GM19463 (cell line): Measurements from ENCODE around the gene SORBS1.
A peak's percentile ranks its signal among the peaks of the same experiment; 100 is the strongest.

Source experiments
- ATAC-seq: cut with Tn5 transposase; IDR thresholded peaks from one replicate; pipeline ENCODE4 v1.9.1; 2021; ENCODE audit warnings: mild to moderate bottlenecking, moderate library complexity; ENCODE audit not compliant: unreplicated experiment

SORBS1 gene

GRCh38 chr10:95303950-95304349 lies 257.2 kb downstream of the SORBS1 start:
- ATAC-seq, result no peak

GRCh38 chr10:95303535-95303934 lies 257.6 kb downstream of the SORBS1 start:
- no peak for ATAC-seq

GRCh38 chr10:95300022-95300539 lies 261.1 kb downstream of the SORBS1 start:
- ATAC-seq, result no peak

GRCh38 chr10:95297402-95297801 lies 263.8 kb downstream of the SORBS1 start:
- ATAC-seq, result peak; percentile 31

- no peak for ATAC-seq
Observed at GRCh38 chr10:95296764-95297163, 264.4 kb downstream of the SORBS1 start.

GRCh38 chr10:95295031-95295755 lies 266.0 kb downstream of the SORBS1 start:
- peak; percentile 74 for ATAC-seq

- ATAC-seq, result no peak
Observed at GRCh38 chr10:95293631-95294030, 267.5 kb downstream of the SORBS1 start.

GRCh38 chr10:95291365-95292039 lies 269.7 kb downstream of the SORBS1 start:
- ATAC-seq, result no peak

GRCh38 chr10:95290461-95291364 lies 270.5 kb downstream of the SORBS1 start, which contains the start of gene PDLIM1:
Gene PDLIM1 (minus strand): TSS chr10:95291003. CDS start chr10:95290915, 88 bp downstream.
- ATAC-seq, result peak; percentile 43

- no peak for ATAC-seq
Observed at GRCh38 chr10:95289921-95290421, 271.2 kb downstream of the SORBS1 start.

GRCh38 chr10:95289003-95289920 lies 271.9 kb downstream of the SORBS1 start:
- no peak for ATAC-seq

- no peak for ATAC-seq
Observed at GRCh38 chr10:95288303-95288702, 272.9 kb downstream of the SORBS1 start.

GRCh38 chr10:95287281-95287680 lies 273.9 kb downstream of the SORBS1 start:
- ATAC-seq, result no peak

- ATAC-seq, result no peak
Observed at GRCh38 chr10:95286707-95287106, 274.5 kb downstream of the SORBS1 start.

- no peak for ATAC-seq
Observed at GRCh38 chr10:95285556-95285955, 275.6 kb downstream of the SORBS1 start.

- ATAC-seq, result no peak
Observed at GRCh38 chr10:95284807-95285206, 276.4 kb downstream of the SORBS1 start.

- ATAC-seq, result no peak
Observed at GRCh38 chr10:95282107-95282506, 279.1 kb downstream of the SORBS1 start.

GRCh38 chr10:95281206-95281605 lies 280.0 kb downstream of the SORBS1 start:
- ATAC-seq, result no peak

- ATAC-seq, result no peak
Observed at GRCh38 chr10:95280637-95281036, 280.5 kb downstream of the SORBS1 start.
